HCT116 (cell line): ENCODE measurements around the gene RPL38. TPM values are rescaled to one million over a fixed set of nuclear protein-coding genes. Genes with fewer than 3 reads are reported as not detected.

Experiments
- ATAC-seq: fragments of 200-7000 bp; cut with Tn5 transposase; 2 replicates; pipeline ENCODE4 v1.9.1; 2020; ENCODE audit warnings: mild to moderate bottlenecking, moderate library complexity
- BruUV-seq: library from RNA; stranded (reverse); fragments of 400-500 nt; replicated peaks from 2 replicates; lab custom pipeline; 2021; lab: Mats Ljungman, UMichigan
- CTCF ChIA-PET: fragments of 300-600 bp; sonication (Branson Sonifier 250); formaldehyde crosslinking; loops from one replicate; lab custom pipeline; 2021; ENCODE audit warnings: antibody characterized with exemption; lab: Charles Lee
- POLR2A ChIA-PET: fragments of 300-600, 350-600 bp; sonication (Branson Sonifier 250); formaldehyde crosslinking; loops from one replicate; lab custom pipeline; 2021; ENCODE audit warnings: antibody characterized with exemption; lab: Charles Lee
- RAD21 ChIA-PET, 2 experiments: fragments of 300-600 bp; sonication (Branson Sonifier 250); formaldehyde crosslinking; loops; one replicate each; lab custom pipeline; 2023; ENCODE audit warnings: low total read pairs in 2 of 2; ENCODE audit not compliant: uncharacterized antibody in 2 of 2, unreplicated experiment in 2 of 2, low non-redundant PET in 1 of 2; lab: Charles Lee
- DNase-seq: peaks from one replicate; pipeline ENCODE4 v3.0.0-alpha.2; 2010; ENCODE audit warnings: low read depth, low spot score
- H2AFZ ChIP-seq: fragments of 200-600 bp; shearing (Covaris generic), sonication (generic); 2 replicates; pipeline ENCODE4 v1.6.1; 2017; ENCODE audit warnings: low read depth, mixed run types, mixed read lengths, antibody characterized with exemption, low read length; ENCODE audit not compliant: poor library complexity, severe bottlenecking
- H3K27ac ChIP-seq: 2 replicates; pipeline ENCODE4 v1.5.1; 2012; ENCODE audit warnings: low read depth, low read length
- H3K27me3 ChIP-seq: fragments of 200-600 bp; sonication (generic); 2 replicates; pipeline ENCODE4 v1.6.1; 2016; ENCODE audit warnings: mixed run types, low read length, mixed read lengths; ENCODE audit not compliant: insufficient read depth
- H3K36me3 ChIP-seq, 2 experiments: fragments of 200-500 bp in 1 of 2; fragments of 200-600 bp in 1 of 2; sonication (Bioruptor generic) in 1 of 2; sonication (generic) in 1 of 2; 2 replicates each; pipeline versions ENCODE4 v1.5.1 to v1.6.1; 2014 to 2016; ENCODE audit warnings: low read length in 2 of 2, inconsistent platforms in 1 of 2, mixed read lengths in 1 of 2, mixed run types in 1 of 2; ENCODE audit not compliant: insufficient read depth in 2 of 2, control insufficient read depth in 1 of 2
- H3K4me1 ChIP-seq, 2 experiments: fragments of 200-600 bp in 1 of 2; sonication (generic) in 1 of 2; 2 replicates each; pipeline versions ENCODE4 v1.5.1 to v1.6.1; 2012 to 2017; ENCODE audit warnings: low read length in 2 of 2, inconsistent platforms in 1 of 2, mild to moderate bottlenecking in 1 of 2, mixed read lengths in 1 of 2, mixed run types in 1 of 2, moderate library complexity in 1 of 2; ENCODE audit not compliant: insufficient read depth in 2 of 2, control insufficient read depth in 1 of 2
- H3K4me2 ChIP-seq: fragments of 200-600 bp; sonication (generic); 2 replicates; pipeline ENCODE4 v1.6.1; 2017; ENCODE audit warnings: mixed run types, low read length, mixed read lengths
- H3K4me3 ChIP-seq, 2 experiments: fragments of 200-600 bp in 1 of 2; sonication (generic) in 1 of 2; replicated peaks in 1 of 2; 2 replicates each; pipeline ENCODE4 v1.5.1; 2011 to 2016; ENCODE audit warnings: low read length in 2 of 2, control low read depth in 1 of 2, low read depth in 1 of 2, mild to moderate bottlenecking in 1 of 2, mixed read lengths in 1 of 2, mixed run types in 1 of 2
- H3K79me2 ChIP-seq: fragments of 200-600 bp; sonication (generic); 2 replicates; pipeline ENCODE4 v1.6.1; 2017; ENCODE audit warnings: mild to moderate bottlenecking, mixed run types, low read length, moderate library complexity, mixed read lengths; ENCODE audit not compliant: insufficient read depth
- H3K9ac ChIP-seq: fragments of 200-600 bp; sonication (generic); 2 replicates; pipeline ENCODE4 v1.6.1; 2016; ENCODE audit warnings: low read length, mixed read lengths
- H3K9me2 ChIP-seq: fragments of 200-600 bp; sonication (generic), shearing (Covaris generic); 2 replicates; pipeline ENCODE4 v1.6.1; 2017; ENCODE audit warnings: mixed run types, mild to moderate bottlenecking, moderate library complexity; ENCODE audit not compliant: insufficient read depth
- H3K9me3 ChIP-seq, 2 experiments: fragments of 200-500 bp in 1 of 2; fragments of 200-600 bp in 1 of 2; sonication (Bioruptor generic) in 1 of 2; sonication (generic) in 1 of 2; 2 replicates each; pipeline ENCODE4 v1.6.1; 2014 to 2017; ENCODE audit warnings: low read length in 2 of 2, mixed read lengths in 2 of 2, inconsistent platforms in 1 of 2, low read depth in 1 of 2, mild to moderate bottlenecking in 1 of 2, mixed run types in 1 of 2, moderate library complexity in 1 of 2; ENCODE audit not compliant: control insufficient read depth in 1 of 2, insufficient read depth in 1 of 2
- H4K20me1 ChIP-seq: fragments of 200-600 bp; sonication (generic), shearing (Covaris generic); 2 replicates; pipeline ENCODE4 v1.6.1; 2017; ENCODE audit warnings: mixed run types, mild to moderate bottlenecking, moderate library complexity; ENCODE audit not compliant: insufficient read depth
- EZH2phosphoT487 ChIP-seq: fragments of 200-600 bp; IDR thresholded peaks from 2 replicates; pipeline ENCODE4 v1.6.1; 2018; ENCODE audit warnings: antibody characterized with exemption, borderline replicate concordance
- JUND ChIP-seq: IDR thresholded peaks from 2 replicates; pipeline ENCODE4 v1.6.1; 2012
- RAD21 ChIP-seq: IDR thresholded peaks from 2 replicates; pipeline ENCODE4 v1.6.1; 2012; ENCODE audit warnings: low read depth, mild to moderate bottlenecking
- TCF7L2 ChIP-seq: IDR thresholded peaks from 2 replicates; pipeline ENCODE4 v1.7.0; 2011; ENCODE audit warnings: borderline replicate concordance, inconsistent platforms; ENCODE audit not compliant: insufficient read depth, insufficient read length; ENCODE audit errors: extremely low read depth
- ZFX ChIP-seq: fragments of 450-650 bp; IDR thresholded peaks from 2 replicates; pipeline ENCODE4 v1.6.1; 2017
- intact Hi-C: fragments of 100-400 bp; cut with micrococcal nuclease; formaldehyde crosslinking; loops from 2 replicates; pipeline ENCODE4 v1.10.0; 2022
- total RNA-seq: library from RNA; stranded (reverse); gene quantifications from one replicate; pipeline ENCODE4 v1.2.1, GENCODE V29; 2021; ENCODE audit not compliant: unreplicated experiment
- TF ChIP-seq, protein P1 (sequence below): IDR thresholded peaks from 2 replicates; pipeline ENCODE4 v1.6.1; 2011; ENCODE audit warnings: mild to moderate bottlenecking, low read length, moderate library complexity; ENCODE audit not compliant: insufficient replicate concordance; ENCODE audit errors: extremely low read depth

The RPL38 gene
- total RNA-seq, 1 experiment from 2014 or later, result 1,628 TPM

DNA sequence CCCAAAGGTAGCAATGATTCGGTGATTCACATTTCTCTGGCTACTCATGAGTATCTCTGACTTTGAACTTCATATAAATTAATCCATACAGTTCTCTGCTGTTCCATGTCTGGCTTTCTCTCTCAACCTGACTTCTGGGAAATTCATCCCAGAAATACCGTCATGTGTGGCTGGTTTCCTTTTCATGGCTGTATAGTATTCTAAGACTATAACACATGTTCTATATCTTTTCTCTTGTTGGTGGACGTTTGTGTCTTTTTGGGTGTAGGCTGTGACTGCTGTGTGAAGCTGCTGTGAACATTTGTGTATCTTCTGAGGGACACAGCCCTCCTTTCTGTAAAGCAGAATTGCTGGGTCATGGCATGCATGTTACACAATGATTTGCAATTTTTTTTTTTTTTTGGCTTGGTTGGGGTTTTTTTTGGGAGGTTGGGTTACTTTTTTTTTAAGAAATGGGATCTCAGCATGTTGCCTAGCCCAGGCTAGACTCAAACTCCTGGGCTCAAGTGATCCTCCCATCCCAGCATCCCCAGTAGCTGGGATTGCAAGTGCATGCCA, 16.2 kb downstream of the RPL38 start (continued):
- TF ChIP-seq, protein P1, sequence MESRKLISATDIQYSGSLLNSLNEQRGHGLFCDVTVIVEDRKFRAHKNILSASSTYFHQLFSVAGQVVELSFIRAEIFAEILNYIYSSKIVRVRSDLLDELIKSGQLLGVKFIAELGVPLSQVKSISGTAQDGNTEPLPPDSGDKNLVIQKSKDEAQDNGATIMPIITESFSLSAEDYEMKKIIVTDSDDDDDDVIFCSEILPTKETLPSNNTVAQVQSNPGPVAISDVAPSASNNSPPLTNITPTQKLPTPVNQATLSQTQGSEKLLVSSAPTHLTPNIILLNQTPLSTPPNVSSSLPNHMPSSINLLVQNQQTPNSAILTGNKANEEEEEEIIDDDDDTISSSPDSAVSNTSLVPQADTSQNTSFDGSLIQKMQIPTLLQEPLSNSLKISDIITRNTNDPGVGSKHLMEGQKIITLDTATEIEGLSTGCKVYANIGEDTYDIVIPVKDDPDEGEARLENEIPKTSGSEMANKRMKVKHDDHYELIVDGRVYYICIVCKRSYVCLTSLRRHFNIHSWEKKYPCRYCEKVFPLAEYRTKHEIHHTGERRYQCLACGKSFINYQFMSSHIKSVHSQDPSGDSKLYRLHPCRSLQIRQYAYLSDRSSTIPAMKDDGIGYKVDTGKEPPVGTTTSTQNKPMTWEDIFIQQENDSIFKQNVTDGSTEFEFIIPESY, result no peak
- TF ChIP-seq JUND, result no peak
- TF ChIP-seq, all 23 proteins: peak for 0

DNA sequence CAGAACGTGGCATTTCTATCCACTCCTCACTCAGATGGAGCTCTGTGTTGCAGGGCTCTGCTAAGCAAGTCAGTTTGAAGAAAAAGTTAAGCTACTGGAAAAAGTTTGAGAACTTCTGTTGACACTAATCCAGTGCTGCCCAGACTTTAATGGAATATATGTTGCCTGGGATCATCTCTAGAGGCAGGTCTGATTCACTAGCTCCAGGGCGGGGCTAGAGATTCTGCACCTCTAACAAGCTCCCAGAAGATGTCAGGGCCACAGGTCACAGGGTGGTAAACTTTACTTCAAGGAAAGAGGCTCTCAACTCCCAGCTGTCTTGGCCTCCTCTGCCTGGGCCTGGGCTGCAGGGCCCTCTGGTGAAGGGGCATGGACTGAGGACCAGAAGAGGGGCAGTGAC, 16.7 kb downstream of the RPL38 start:
- intact Hi-C loops, result no loop called here
- Histone ChIP-seq H3K4me2 (no peak overlapping the region), H3K9ac (no peak overlapping the region), H3K36me3 (peaks cover 0 to 4% of the 10 kb centered on the region in 2 experiments; a peak in 1 of 4 replicates), H3K9me3 (no peaks in the 10 kb centered on the region), H3K4me3 (no peak overlapping the region), H2AFZ (no peak overlapping the region), H3K79me2 (peaks cover 3% of the 10 kb centered on the region; the same call in 1 of the 2 replicates), H3K27me3 (no peaks in the 10 kb centered on the region), H3K9me2 (no peaks in the 10 kb centered on the region), H3K27ac (no peak overlapping the region), H4K20me1 (no peaks in the 10 kb centered on the region), H3K4me1 (peaks cover 2 to 19% of the 10 kb centered on the region in 2 experiments; a peak in 3 of 4 replicates)
- no TSS peak for BruUV-seq
- 0 out of 2 replicates have a peak, but pooled peaks have one; percentile 27 for ATAC-seq
- TF ChIP-seq TCF7L2, result no peak
- TF ChIP-seq RAD21, result no peak
- no peak for TF ChIP-seq EZH2phosphoT487
- TF ChIP-seq ZFX, result no peak
- ChIA-PET POLR2A (no interaction called here), CTCF (interaction anchor here (1.0 kb wide), 1 partner anchor 76 kb away, joined by 3 read pairs; no protein-coding TSS in a partner anchor), RAD21 (no interaction called here)
- DNase-seq, result no peak
